SK-N-SH treated with all-trans-retinoic acid at 6 μM for 48 hours (cell line): Measurements from ENCODE around the gene CAD.

Experiments used
- ATAC-seq: fragments of 200-7000 bp; cut with Tn5 transposase; 3 replicates; pipeline ENCODE4 v1.9.1; 2020; ENCODE audit warnings: mild to moderate bottlenecking, moderate library complexity
- ARNTL ChIP-seq: fragments of 450-650 bp; formaldehyde crosslinking; IDR thresholded peaks from 2 replicates; pipeline ENCODE4 v1.5.0; 2020; ENCODE audit warnings: low read depth, mild to moderate bottlenecking, moderate library complexity, borderline replicate concordance
- BACH2 ChIP-seq: fragments of 250-450 bp; sonication (Bioruptor Pico); IDR thresholded peaks from 2 replicates; pipeline ENCODE4 v1.9.0; 2021; ENCODE audit warnings: mild to moderate bottlenecking, borderline replicate concordance
- CSDC2 ChIP-seq: fragments of 250-450 bp; sonication (Bioruptor Pico); IDR thresholded peaks from 2 replicates; pipeline ENCODE4 v1.5.0; 2020; ENCODE audit warnings: mild to moderate bottlenecking, moderate library complexity
- ESRRG ChIP-seq: fragments of 250-450 bp; sonication (Bioruptor Pico); IDR thresholded peaks from 2 replicates; pipeline ENCODE4 v1.6.1; 2021; ENCODE audit warnings: mild to moderate bottlenecking
- GLIS3 ChIP-seq: fragments of 250-450 bp; sonication (Bioruptor Pico); IDR thresholded peaks from 2 replicates; pipeline ENCODE4 v1.5.0; 2020; ENCODE audit warnings: mild to moderate bottlenecking, moderate library complexity
- ISL1 ChIP-seq: fragments of 250-450 bp; sonication (Bioruptor Pico); IDR thresholded peaks from 2 replicates; pipeline ENCODE4 v2.1.2; 2022; ENCODE audit warnings: mild to moderate bottlenecking, moderate library complexity
- OSR1 ChIP-seq: fragments of 250-450 bp; sonication (Bioruptor Pico); IDR thresholded peaks from 2 replicates; pipeline ENCODE4 v1.8.0; 2022; ENCODE audit warnings: moderate library complexity, mild to moderate bottlenecking, inconsistent platforms
- SNAI2 ChIP-seq: fragments of 250-450 bp; sonication (Bioruptor Pico); IDR thresholded peaks from 2 replicates; pipeline ENCODE4 v1.5.0; 2020; ENCODE audit warnings: mild to moderate bottlenecking, moderate library complexity
- TOX ChIP-seq: fragments of 250-450 bp; sonication (Bioruptor Pico); IDR thresholded peaks from 2 replicates; pipeline ENCODE4 v1.8.0; 2021; ENCODE audit warnings: mild to moderate bottlenecking, moderate library complexity, borderline replicate concordance
- ZC3H10 ChIP-seq: fragments of 250-450 bp; sonication (Bioruptor Pico); IDR thresholded peaks from 2 replicates; pipeline ENCODE4 v1.5.1; 2021; ENCODE audit warnings: mild to moderate bottlenecking, moderate library complexity
- ZFP3 ChIP-seq: fragments of 250-450 bp; sonication (Bioruptor Pico); IDR thresholded peaks from 2 replicates; pipeline ENCODE4 v1.5.0; 2020; ENCODE audit warnings: mild to moderate bottlenecking, moderate library complexity
- ZFP30 ChIP-seq: fragments of 450-650 bp; formaldehyde crosslinking; IDR thresholded peaks from 2 replicates; pipeline ENCODE4 v1.5.0; 2022; ENCODE audit warnings: mild to moderate bottlenecking, moderate library complexity
- ZNF565 ChIP-seq: fragments of 450-650 bp; formaldehyde crosslinking; conservative IDR thresholded peaks from 2 replicates; pipeline ENCODE4 v1.5.0; 2020; ENCODE audit warnings: low read depth, mild to moderate bottlenecking, moderate library complexity
- ZNF8 ChIP-seq: fragments of 450-650 bp; formaldehyde crosslinking; IDR thresholded peaks from 2 replicates; pipeline ENCODE4 v1.5.0; 2020; ENCODE audit warnings: mild to moderate bottlenecking, moderate library complexity
- TF ChIP-seq, protein P1 (sequence below): fragments of 250-450 bp; sonication (Bioruptor Pico); IDR thresholded peaks from 2 replicates; pipeline ENCODE4 v1.8.0; 2021; ENCODE audit warnings: low read depth, mild to moderate bottlenecking, moderate library complexity, borderline replicate concordance
- TF ChIP-seq, protein P2 (sequence below): fragments of 250-450 bp; sonication (Bioruptor Pico); IDR thresholded peaks from 2 replicates; pipeline ENCODE4 v1.5.1; 2020; ENCODE audit warnings: low read depth, mild to moderate bottlenecking, moderate library complexity
- TF ChIP-seq, protein P3 (sequence below): fragments of 250-450 bp; sonication (Bioruptor Pico); IDR thresholded peaks from 2 replicates; pipeline ENCODE4 v1.5.1; 2021; ENCODE audit warnings: mild to moderate bottlenecking, moderate library complexity
- TF ChIP-seq, protein P4 (sequence below): fragments of 250-450 bp; sonication (Bioruptor Pico); IDR thresholded peaks from 2 replicates; pipeline ENCODE4 v1.8.0; 2020; ENCODE audit warnings: mild to moderate bottlenecking, moderate library complexity, borderline replicate concordance
- TF ChIP-seq, protein P5 (sequence below): fragments of 250-450 bp; sonication (Bioruptor Pico); IDR thresholded peaks from 2 replicates; pipeline ENCODE4 v1.5.0; 2020; ENCODE audit warnings: mild to moderate bottlenecking, moderate library complexity

The CAD gene

DNA sequence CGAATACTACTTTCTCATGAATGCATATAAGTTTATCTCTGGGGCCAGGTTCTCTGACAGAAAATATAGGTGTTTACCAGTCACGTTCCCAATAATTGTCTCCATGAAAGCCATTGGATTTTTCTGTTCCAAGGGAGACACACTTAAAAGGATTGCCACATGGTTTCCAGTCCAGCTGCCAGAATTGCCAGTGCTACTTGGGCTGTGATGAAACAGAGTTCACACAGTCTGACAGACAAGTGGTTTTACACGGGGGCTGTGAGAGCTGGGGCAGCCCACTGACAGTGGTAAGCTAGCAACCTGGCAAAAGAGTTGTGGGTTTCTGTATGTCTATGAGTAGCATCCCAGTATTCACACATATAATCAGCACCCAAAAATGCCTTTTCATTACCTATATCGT, 33.1 kb upstream of the CAD start:
- no peak for TF ChIP-seq ZNF8
- TF ChIP-seq, protein P1, sequence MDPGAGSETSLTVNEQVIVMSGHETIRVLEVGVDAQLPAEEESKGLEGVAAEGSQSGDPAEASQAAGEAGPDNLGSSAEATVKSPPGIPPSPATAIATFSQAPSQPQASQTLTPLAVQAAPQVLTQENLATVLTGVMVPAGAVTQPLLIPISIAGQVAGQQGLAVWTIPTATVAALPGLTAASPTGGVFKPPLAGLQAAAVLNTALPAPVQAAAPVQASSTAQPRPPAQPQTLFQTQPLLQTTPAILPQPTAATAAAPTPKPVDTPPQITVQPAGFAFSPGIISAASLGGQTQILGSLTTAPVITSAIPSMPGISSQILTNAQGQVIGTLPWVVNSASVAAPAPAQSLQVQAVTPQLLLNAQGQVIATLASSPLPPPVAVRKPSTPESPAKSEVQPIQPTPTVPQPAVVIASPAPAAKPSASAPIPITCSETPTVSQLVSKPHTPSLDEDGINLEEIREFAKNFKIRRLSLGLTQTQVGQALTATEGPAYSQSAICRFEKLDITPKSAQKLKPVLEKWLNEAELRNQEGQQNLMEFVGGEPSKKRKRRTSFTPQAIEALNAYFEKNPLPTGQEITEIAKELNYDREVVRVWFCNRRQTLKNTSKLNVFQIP (CRISPR knock-in tag) = no peak
- TF ChIP-seq ZNF565 (CRISPR knock-in tag) = no peak
- TF ChIP-seq, protein P2, sequence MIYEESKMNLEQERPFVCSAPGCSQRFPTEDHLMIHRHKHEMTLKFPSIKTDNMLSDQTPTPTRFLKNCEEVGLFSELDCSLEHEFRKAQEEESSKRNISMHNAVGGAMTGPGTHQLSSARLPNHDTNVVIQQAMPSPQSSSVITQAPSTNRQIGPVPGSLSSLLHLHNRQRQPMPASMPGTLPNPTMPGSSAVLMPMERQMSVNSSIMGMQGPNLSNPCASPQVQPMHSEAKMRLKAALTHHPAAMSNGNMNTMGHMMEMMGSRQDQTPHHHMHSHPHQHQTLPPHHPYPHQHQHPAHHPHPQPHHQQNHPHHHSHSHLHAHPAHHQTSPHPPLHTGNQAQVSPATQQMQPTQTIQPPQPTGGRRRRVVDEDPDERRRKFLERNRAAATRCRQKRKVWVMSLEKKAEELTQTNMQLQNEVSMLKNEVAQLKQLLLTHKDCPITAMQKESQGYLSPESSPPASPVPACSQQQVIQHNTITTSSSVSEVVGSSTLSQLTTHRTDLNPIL (CRISPR knock-in tag) = no peak
- TF ChIP-seq, all 23 proteins: peak for 0
- no peak for ATAC-seq

DNA sequence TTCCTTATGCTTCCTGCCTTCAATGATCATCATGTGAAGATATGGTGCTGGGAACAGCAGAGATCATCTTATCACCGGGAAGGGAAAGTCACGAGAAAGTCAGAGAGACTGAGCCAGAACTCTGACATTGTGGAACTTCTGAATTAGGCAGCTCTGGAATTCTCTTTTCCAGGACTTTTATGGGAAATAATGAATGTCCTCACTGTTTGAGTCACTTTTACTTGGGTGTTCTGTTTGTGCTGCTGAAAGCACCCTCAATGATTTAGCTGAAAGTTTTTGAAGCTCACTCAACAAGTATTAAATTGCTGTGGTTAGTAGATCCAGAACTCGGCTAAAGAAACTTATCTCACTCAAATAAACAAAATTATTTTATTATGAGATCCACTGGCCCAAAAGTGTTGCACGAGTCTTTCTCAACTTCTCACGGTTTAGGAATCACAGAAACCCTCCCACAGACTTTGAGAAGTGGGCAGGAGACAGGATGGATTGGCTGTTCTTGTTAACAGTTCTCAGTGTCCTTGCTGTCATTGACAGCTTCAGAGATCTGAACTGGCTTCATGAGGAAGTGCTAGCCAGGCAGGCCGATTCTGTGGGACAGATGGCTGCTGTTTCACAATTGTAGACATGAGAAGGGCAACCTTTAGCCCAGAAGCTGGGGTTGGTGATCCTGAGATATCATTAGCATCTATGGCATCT, 31.7 kb upstream of the CAD start:
- ATAC-seq = peak; percentile 60
- TF ChIP-seq SNAI2 (no peak), BACH2 (CRISPR knock-in tag) (no peak), CSDC2 (CRISPR knock-in tag) (no peak), ZFP30 (CRISPR knock-in tag) (no peak), ARNTL (CRISPR knock-in tag) (no peak), ESRRG (CRISPR knock-in tag) (no peak), GLIS3 (CRISPR knock-in tag) (no peak), ZNF8 (no peak), ISL1 (CRISPR knock-in tag) (no peak), ZC3H10 (CRISPR knock-in tag) (no peak), OSR1 (no peak), ZFP3 (CRISPR knock-in tag) (no peak), TOX (CRISPR knock-in tag) (no peak)
- TF ChIP-seq, protein P3, sequence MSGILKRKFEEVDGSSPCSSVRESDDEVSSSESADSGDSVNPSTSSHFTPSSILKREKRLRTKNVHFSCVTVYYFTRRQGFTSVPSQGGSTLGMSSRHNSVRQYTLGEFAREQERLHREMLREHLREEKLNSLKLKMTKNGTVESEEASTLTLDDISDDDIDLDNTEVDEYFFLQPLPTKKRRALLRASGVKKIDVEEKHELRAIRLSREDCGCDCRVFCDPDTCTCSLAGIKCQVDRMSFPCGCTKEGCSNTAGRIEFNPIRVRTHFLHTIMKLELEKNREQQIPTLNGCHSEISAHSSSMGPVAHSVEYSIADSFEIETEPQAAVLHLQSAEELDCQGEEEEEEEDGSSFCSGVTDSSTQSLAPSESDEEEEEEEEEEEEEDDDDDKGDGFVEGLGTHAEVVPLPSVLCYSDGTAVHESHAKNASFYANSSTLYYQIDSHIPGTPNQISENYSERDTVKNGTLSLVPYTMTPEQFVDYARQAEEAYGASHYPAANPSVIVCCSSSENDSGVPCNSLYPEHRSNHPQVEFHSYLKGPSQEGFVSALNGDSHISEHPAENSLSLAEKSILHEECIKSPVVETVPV = no peak
- TF ChIP-seq, protein P4, sequence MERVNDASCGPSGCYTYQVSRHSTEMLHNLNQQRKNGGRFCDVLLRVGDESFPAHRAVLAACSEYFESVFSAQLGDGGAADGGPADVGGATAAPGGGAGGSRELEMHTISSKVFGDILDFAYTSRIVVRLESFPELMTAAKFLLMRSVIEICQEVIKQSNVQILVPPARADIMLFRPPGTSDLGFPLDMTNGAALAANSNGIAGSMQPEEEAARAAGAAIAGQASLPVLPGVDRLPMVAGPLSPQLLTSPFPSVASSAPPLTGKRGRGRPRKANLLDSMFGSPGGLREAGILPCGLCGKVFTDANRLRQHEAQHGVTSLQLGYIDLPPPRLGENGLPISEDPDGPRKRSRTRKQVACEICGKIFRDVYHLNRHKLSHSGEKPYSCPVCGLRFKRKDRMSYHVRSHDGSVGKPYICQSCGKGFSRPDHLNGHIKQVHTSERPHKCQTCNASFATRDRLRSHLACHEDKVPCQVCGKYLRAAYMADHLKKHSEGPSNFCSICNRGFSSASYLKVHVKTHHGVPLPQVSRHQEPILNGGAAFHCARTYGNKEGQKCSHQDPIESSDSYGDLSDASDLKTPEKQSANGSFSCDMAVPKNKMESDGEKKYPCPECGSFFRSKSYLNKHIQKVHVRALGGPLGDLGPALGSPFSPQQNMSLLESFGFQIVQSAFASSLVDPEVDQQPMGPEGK (CRISPR knock-in tag) = no peak
- TF ChIP-seq, protein P2 (CRISPR knock-in tag) = no peak
- TF ChIP-seq, protein P5, sequence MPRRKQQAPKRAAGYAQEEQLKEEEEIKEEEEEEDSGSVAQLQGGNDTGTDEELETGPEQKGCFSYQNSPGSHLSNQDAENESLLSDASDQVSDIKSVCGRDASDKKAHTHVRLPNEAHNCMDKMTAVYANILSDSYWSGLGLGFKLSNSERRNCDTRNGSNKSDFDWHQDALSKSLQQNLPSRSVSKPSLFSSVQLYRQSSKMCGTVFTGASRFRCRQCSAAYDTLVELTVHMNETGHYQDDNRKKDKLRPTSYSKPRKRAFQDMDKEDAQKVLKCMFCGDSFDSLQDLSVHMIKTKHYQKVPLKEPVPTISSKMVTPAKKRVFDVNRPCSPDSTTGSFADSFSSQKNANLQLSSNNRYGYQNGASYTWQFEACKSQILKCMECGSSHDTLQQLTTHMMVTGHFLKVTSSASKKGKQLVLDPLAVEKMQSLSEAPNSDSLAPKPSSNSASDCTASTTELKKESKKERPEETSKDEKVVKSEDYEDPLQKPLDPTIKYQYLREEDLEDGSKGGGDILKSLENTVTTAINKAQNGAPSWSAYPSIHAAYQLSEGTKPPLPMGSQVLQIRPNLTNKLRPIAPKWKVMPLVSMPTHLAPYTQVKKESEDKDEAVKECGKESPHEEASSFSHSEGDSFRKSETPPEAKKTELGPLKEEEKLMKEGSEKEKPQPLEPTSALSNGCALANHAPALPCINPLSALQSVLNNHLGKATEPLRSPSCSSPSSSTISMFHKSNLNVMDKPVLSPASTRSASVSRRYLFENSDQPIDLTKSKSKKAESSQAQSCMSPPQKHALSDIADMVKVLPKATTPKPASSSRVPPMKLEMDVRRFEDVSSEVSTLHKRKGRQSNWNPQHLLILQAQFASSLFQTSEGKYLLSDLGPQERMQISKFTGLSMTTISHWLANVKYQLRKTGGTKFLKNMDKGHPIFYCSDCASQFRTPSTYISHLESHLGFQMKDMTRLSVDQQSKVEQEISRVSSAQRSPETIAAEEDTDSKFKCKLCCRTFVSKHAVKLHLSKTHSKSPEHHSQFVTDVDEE (CRISPR knock-in tag) = no peak
